ENCODE results near the gene NEK9. TPM values are rescaled to one million over a fixed set of nuclear protein-coding genes. Genes with fewer than 3 reads are reported as not detected.

The NEK9 gene
- total and polyA plus RNA-seq, 10 of the 15 experiments (the other 5 are each of a cell fraction or from before 2014, with no cell fraction given) = 6.0 to 78.8 (median 44.7) TPM

DNA sequence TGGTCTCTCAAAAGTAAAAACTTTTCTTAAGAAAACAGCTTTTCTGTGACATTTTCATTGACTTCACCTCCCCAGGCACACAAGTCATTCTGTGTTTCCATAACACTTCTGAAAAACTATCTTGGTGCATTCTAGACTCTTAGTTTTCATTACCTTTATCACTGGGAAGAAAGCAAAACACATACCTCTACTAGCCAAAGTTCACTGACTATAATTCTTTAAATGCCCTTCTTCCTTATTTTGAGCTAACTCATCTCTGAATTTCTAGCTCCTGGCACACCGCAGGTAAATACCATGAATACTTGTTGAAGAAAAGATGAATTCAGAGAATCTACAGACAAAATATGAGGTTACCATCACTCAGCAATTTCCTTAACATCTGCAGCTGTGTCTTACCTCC, 96.7 kb downstream of the NEK9 start (continued):
- TF ChIP-seq, protein P1, sequence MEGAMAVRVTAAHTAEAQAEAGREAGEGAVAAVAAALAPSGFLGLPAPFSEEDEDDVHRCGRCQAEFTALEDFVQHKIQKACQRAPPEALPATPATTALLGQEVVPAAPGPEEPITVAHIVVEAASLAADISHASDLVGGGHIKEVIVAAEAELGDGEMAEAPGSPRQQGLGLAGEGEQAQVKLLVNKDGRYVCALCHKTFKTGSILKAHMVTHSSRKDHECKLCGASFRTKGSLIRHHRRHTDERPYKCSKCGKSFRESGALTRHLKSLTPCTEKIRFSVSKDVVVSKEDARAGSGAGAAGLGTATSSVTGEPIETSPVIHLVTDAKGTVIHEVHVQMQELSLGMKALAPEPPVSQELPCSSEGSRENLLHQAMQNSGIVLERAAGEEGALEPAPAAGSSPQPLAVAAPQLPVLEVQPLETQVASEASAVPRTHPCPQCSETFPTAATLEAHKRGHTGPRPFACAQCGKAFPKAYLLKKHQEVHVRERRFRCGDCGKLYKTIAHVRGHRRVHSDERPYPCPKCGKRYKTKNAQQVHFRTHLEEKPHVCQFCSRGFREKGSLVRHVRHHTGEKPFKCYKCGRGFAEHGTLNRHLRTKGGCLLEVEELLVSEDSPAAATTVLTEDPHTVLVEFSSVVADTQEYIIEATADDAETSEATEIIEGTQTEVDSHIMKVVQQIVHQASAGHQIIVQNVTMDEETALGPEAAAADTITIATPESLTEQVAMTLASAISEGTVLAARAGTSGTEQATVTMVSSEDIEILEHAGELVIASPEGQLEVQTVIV (IDR thresholded peaks at IDR 0.05; ENCODE audit: borderline replicate concordance, partially characterized antibody) = no peak
- TF ChIP-seq ZNF274 (IDR thresholded peaks at IDR 0.05; ENCODE audit: insufficient read depth, insufficient read length) (no peak), SREBF1 (IDR thresholded peaks at IDR 0.05; ENCODE audit: low read length) (no peak)

Small RNA genes within 50 kb of the gene (small RNA-seq; reads per million reads assigned to genes)
- not detected for gene HIF1AP1

Other genes with a start within 250 kb of the NEK9 start
Only the 7 nearest of the 9 such genes appear.
- gene PGF, start 171.5 kb downstream of the NEK9 start, total RNA-seq (2014; rRNA removed) = 0.76 and 0.79 TPM in 2 replicates
- gene PGF, start 171.5 kb downstream of the NEK9 start, total RNA-seq (2014; rRNA removed; fragmentation: Illumina TruSeq; extraction: Trizol) = 0.40 and 0.46 TPM in 2 replicates
- gene PGF, start 171.5 kb downstream of the NEK9 start, total RNA-seq (2021) = 1.0 and 1.1 TPM in 2 replicates
- gene PGF, start 171.5 kb downstream of the NEK9 start, polyA plus RNA-seq (2011; rRNA removed) = 2.4 and 5.5 TPM in 2 replicates
- gene PGF, start 171.5 kb downstream of the NEK9 start, polyA plus RNA-seq (2014; fragmentation: Illumina TruSeq; extraction: Trizol) = 0.27 and 0.32 TPM in 2 replicates
- under 1 TPM; 0.11 to 0.16 TPM for gene PGF, start 171.5 kb downstream of the NEK9 start, polyA plus RNA-seq (2014; fragmentation: Nextera tagmentation; extraction: Ambion mirVana)
- gene PGF, start 171.5 kb downstream of the NEK9 start, polyA plus RNA-seq (2014; rRNA removed) = 0.46 and 0.66 TPM in 2 replicates
- gene PGF, start 171.5 kb downstream of the NEK9 start, polyA plus RNA-seq (2016; fragmentation: Nextera tagmentation; extraction: Ambion mirVana) = 1 to 10 TPM; 3.5 to 4.2 TPM
- gene EIF2B2, start 124.1 kb downstream of the NEK9 start, total RNA-seq (2014; rRNA removed) = 54.4 and 68.7 TPM in 2 replicates
- 36.9 and 39.6 TPM in 2 replicates for gene EIF2B2, start 124.1 kb downstream of the NEK9 start, total RNA-seq (2014; rRNA removed; fragmentation: Illumina TruSeq; extraction: Trizol)
- gene EIF2B2, start 124.1 kb downstream of the NEK9 start, total RNA-seq (2021) = 52.5 and 58.6 TPM in 2 replicates
- 125 and 168 TPM in 2 replicates for gene EIF2B2, start 124.1 kb downstream of the NEK9 start, polyA plus RNA-seq (2011; rRNA removed)
- gene EIF2B2, start 124.1 kb downstream of the NEK9 start, polyA plus RNA-seq (2014; fragmentation: Illumina TruSeq; extraction: Trizol) = 72.5 and 78.8 TPM in 2 replicates
- gene EIF2B2, start 124.1 kb downstream of the NEK9 start, polyA plus RNA-seq (2014; fragmentation: Nextera tagmentation; extraction: Ambion mirVana) = 10 to 100 TPM; 17.4 to 32.3 TPM
- gene EIF2B2, start 124.1 kb downstream of the NEK9 start, polyA plus RNA-seq (2014; rRNA removed) = 72.2 and 91.4 TPM in 2 replicates
- 10 to 100 TPM; 85.8 to 94.4 TPM for gene EIF2B2, start 124.1 kb downstream of the NEK9 start, polyA plus RNA-seq (2016; fragmentation: Nextera tagmentation; extraction: Ambion mirVana)
- gene MLH3, start 75.6 kb downstream of the NEK9 start, total RNA-seq (2014; rRNA removed) = 17.1 and 24.5 TPM in 2 replicates
- 29.8 and 31.2 TPM in 2 replicates for gene MLH3, start 75.6 kb downstream of the NEK9 start, total RNA-seq (2014; rRNA removed; fragmentation: Illumina TruSeq; extraction: Trizol)
- 22.4 and 23.8 TPM in 2 replicates for gene MLH3, start 75.6 kb downstream of the NEK9 start, total RNA-seq (2021)
- 26.8 and 34.2 TPM in 2 replicates for gene MLH3, start 75.6 kb downstream of the NEK9 start, polyA plus RNA-seq (2011; rRNA removed)
- 21.3 and 31.2 TPM in 2 replicates for gene MLH3, start 75.6 kb downstream of the NEK9 start, polyA plus RNA-seq (2014; fragmentation: Illumina TruSeq; extraction: Trizol)
- 10 to 100 TPM; 17.9 to 23.4 TPM for gene MLH3, start 75.6 kb downstream of the NEK9 start, polyA plus RNA-seq (2014; fragmentation: Nextera tagmentation; extraction: Ambion mirVana)
- gene MLH3, start 75.6 kb downstream of the NEK9 start, polyA plus RNA-seq (2014; rRNA removed) = 12.6 and 13.0 TPM in 2 replicates
- 10 to 100 TPM; 15.1 to 15.8 TPM for gene MLH3, start 75.6 kb downstream of the NEK9 start, polyA plus RNA-seq (2016; fragmentation: Nextera tagmentation; extraction: Ambion mirVana)
- gene ACYP1, start 63.0 kb downstream of the NEK9 start, total RNA-seq (2014; rRNA removed) = 25.3 and 26.3 TPM in 2 replicates
- 25.3 and 30.5 TPM in 2 replicates for gene ACYP1, start 63.0 kb downstream of the NEK9 start, total RNA-seq (2014; rRNA removed; fragmentation: Illumina TruSeq; extraction: Trizol)
- gene ACYP1, start 63.0 kb downstream of the NEK9 start, total RNA-seq (2021) = 14.9 and 18.2 TPM in 2 replicates
- 52.6 and 80.6 TPM in 2 replicates for gene ACYP1, start 63.0 kb downstream of the NEK9 start, polyA plus RNA-seq (2011; rRNA removed)
- gene ACYP1, start 63.0 kb downstream of the NEK9 start, polyA plus RNA-seq (2014; fragmentation: Illumina TruSeq; extraction: Trizol) = 28.6 and 31.7 TPM in 2 replicates
- 10 to 100 TPM; 48.5 to 49.4 TPM for gene ACYP1, start 63.0 kb downstream of the NEK9 start, polyA plus RNA-seq (2014; fragmentation: Nextera tagmentation; extraction: Ambion mirVana)
- gene ACYP1, start 63.0 kb downstream of the NEK9 start, polyA plus RNA-seq (2014; rRNA removed) = 30.7 and 38.6 TPM in 2 replicates
- gene ACYP1, start 63.0 kb downstream of the NEK9 start, polyA plus RNA-seq (2016; fragmentation: Nextera tagmentation; extraction: Ambion mirVana) = 10 to 100 TPM; 49.8 TPM
- gene ZC2HC1C, start 57.4 kb downstream of the NEK9 start, total RNA-seq (2014; rRNA removed) = 1.8 and 2.2 TPM in 2 replicates
- 1.8 and 2.0 TPM in 2 replicates for gene ZC2HC1C, start 57.4 kb downstream of the NEK9 start, total RNA-seq (2014; rRNA removed; fragmentation: Illumina TruSeq; extraction: Trizol)
- 1.1 and 1.7 TPM in 2 replicates for gene ZC2HC1C, start 57.4 kb downstream of the NEK9 start, total RNA-seq (2021)
- 0.71 and 0.92 TPM in 2 replicates for gene ZC2HC1C, start 57.4 kb downstream of the NEK9 start, polyA plus RNA-seq (2011; rRNA removed)
- gene ZC2HC1C, start 57.4 kb downstream of the NEK9 start, polyA plus RNA-seq (2014; fragmentation: Illumina TruSeq; extraction: Trizol) = 0.90 and 1.2 TPM in 2 replicates
- gene ZC2HC1C, start 57.4 kb downstream of the NEK9 start, polyA plus RNA-seq (2014; fragmentation: Nextera tagmentation; extraction: Ambion mirVana) = 1 to 10 TPM; 1.3 to 1.4 TPM
- 1.7 and 2.4 TPM in 2 replicates for gene ZC2HC1C, start 57.4 kb downstream of the NEK9 start, polyA plus RNA-seq (2014; rRNA removed)
- 1 to 10 TPM; 2.9 to 3.7 TPM for gene ZC2HC1C, start 57.4 kb downstream of the NEK9 start, polyA plus RNA-seq (2016; fragmentation: Nextera tagmentation; extraction: Ambion mirVana)
- gene TMED10, start 49.6 kb upstream of the NEK9 start, total RNA-seq (2014; rRNA removed) = 99.8 and 107 TPM in 2 replicates
- gene TMED10, start 49.6 kb upstream of the NEK9 start, total RNA-seq (2014; rRNA removed; fragmentation: Illumina TruSeq; extraction: Trizol) = 106 and 109 TPM in 2 replicates
- 147 and 161 TPM in 2 replicates for gene TMED10, start 49.6 kb upstream of the NEK9 start, total RNA-seq (2021)
- 199 and 223 TPM in 2 replicates for gene TMED10, start 49.6 kb upstream of the NEK9 start, polyA plus RNA-seq (2011; rRNA removed)
- gene TMED10, start 49.6 kb upstream of the NEK9 start, polyA plus RNA-seq (2014; fragmentation: Illumina TruSeq; extraction: Trizol) = 169 and 214 TPM in 2 replicates
- gene TMED10, start 49.6 kb upstream of the NEK9 start, polyA plus RNA-seq (2014; fragmentation: Nextera tagmentation; extraction: Ambion mirVana) = 100 to 1,000 TPM; 150 to 270 TPM
- gene TMED10, start 49.6 kb upstream of the NEK9 start, polyA plus RNA-seq (2014; rRNA removed) = 115 and 121 TPM in 2 replicates
- 100 to 1,000 TPM; 244 to 254 TPM for gene TMED10, start 49.6 kb upstream of the NEK9 start, polyA plus RNA-seq (2016; fragmentation: Nextera tagmentation; extraction: Ambion mirVana)
- gene FOS, start 151.8 kb upstream of the NEK9 start, total RNA-seq (2014; rRNA removed) = 0.05 and 0.40 TPM in 2 replicates
- 0.09 and 0.13 TPM in 2 replicates for gene FOS, start 151.8 kb upstream of the NEK9 start, total RNA-seq (2014; rRNA removed; fragmentation: Illumina TruSeq; extraction: Trizol)
- gene FOS, start 151.8 kb upstream of the NEK9 start, total RNA-seq (2021) = 0.43 and 0.64 TPM in 2 replicates
- 0.95 TPM in 2 replicates for gene FOS, start 151.8 kb upstream of the NEK9 start, polyA plus RNA-seq (2011; rRNA removed)
- gene FOS, start 151.8 kb upstream of the NEK9 start, polyA plus RNA-seq (2014; fragmentation: Illumina TruSeq; extraction: Trizol) = 0.10 TPM in 1 of 2 replicates, not detected in the other
- under 1 TPM; 0.02 to 0.13 TPM for gene FOS, start 151.8 kb upstream of the NEK9 start, polyA plus RNA-seq (2014; fragmentation: Nextera tagmentation; extraction: Ambion mirVana)
- gene FOS, start 151.8 kb upstream of the NEK9 start, polyA plus RNA-seq (2014; rRNA removed) = 0.10 and 0.36 TPM in 2 replicates
- gene FOS, start 151.8 kb upstream of the NEK9 start, polyA plus RNA-seq (2016; fragmentation: Nextera tagmentation; extraction: Ambion mirVana) = under 1 TPM; 0.67 to 0.75 TPM